Esophagus muscularis mucosa (tissue), 4 donors: ENCODE results near the gene GAL.

Experiments
- EP300 ChIP-seq: sonication (generic); formaldehyde crosslinking; IDR thresholded peaks from one replicate; pipeline ENCODE4 v1.6.1; 2017; ENCODE audit warnings: antibody characterized with exemption
- POLR2A ChIP-seq: fragments of 450-650 bp; IDR thresholded peaks from one replicate; pipeline ENCODE4 v1.6.1; 2017; ENCODE audit warnings: antibody characterized with exemption, moderate library complexity, mild to moderate bottlenecking, low read depth
- POLR2AphosphoS5 ChIP-seq, 2 donors: sonication (generic); formaldehyde crosslinking; IDR thresholded peaks; one replicate each; pipeline ENCODE4 v1.6.1; 2017; ENCODE audit warnings: antibody characterized with exemption in 2 of 2
- TF ChIP-seq, protein P1 (sequence below), 3 experiments: fragments of 200-600 bp in 2 of 3; fragments of 450-650 bp in 1 of 3; sonication (generic) in 2 of 3; IDR thresholded peaks; one replicate each; pipeline ENCODE4 v1.5.1; 2017 to 2019; ENCODE audit warnings: antibody characterized with exemption in 3 of 3, mild to moderate bottlenecking in 2 of 3, moderate library complexity in 1 of 3

DNA sequence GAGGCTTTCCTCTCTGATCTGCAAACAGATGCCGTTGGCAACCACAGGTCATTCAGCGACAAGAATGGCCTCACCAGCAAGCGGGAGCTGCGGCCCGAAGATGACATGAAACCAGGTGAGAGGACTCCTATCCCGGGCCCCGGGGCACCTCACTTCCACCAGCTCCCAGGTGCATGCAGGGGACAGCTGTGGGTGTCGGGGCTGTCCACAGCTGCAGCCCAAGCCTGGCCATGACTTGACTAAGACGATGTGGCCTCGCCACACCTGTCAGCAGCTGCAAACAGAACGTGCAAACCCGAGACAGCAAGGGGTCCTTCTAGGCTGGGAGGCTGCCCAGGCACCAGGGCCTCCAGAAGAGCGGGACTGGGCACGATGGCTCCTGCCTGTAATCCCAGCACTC is 3.6 kb downstream of the GAL start:
- TF ChIP-seq, protein P1, sequence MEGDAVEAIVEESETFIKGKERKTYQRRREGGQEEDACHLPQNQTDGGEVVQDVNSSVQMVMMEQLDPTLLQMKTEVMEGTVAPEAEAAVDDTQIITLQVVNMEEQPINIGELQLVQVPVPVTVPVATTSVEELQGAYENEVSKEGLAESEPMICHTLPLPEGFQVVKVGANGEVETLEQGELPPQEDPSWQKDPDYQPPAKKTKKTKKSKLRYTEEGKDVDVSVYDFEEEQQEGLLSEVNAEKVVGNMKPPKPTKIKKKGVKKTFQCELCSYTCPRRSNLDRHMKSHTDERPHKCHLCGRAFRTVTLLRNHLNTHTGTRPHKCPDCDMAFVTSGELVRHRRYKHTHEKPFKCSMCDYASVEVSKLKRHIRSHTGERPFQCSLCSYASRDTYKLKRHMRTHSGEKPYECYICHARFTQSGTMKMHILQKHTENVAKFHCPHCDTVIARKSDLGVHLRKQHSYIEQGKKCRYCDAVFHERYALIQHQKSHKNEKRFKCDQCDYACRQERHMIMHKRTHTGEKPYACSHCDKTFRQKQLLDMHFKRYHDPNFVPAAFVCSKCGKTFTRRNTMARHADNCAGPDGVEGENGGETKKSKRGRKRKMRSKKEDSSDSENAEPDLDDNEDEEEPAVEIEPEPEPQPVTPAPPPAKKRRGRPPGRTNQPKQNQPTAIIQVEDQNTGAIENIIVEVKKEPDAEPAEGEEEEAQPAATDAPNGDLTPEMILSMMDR (IDR thresholded peaks at IDR 0.05): no peak
- TF ChIP-seq POLR2AphosphoS5 (IDR thresholded peaks at IDR 0.05) (no peak), POLR2A (no peak), EP300 (no peak)
